ENCODE data around the gene CXCL13. TPM values are rescaled to one million over a fixed set of nuclear protein-coding genes. Genes with fewer than 3 reads are reported as not detected.

Gene CXCL13
- total and polyA plus RNA-seq, 2 experiments from 2014 or later, result not detected

DNA sequence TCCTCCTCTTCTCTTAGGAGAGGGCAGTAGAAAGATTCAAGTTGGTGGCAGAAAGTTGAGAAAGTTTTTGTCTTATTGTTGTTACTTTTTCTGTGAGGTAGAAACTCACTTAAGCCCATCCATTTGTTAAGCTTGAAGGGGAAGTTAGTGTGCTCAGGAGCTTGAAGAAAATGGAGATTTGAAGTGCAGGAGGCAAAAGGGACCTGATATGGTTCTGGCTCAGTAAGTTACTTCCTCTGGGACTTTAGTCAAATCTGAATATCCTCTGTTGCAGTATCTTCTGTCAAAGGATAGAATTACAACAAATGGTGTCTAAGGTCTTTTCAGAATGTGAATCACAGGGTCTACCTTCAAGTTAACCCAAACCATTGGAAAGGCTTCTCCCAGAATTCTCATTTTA lies 46.2 kb downstream of the CXCL13 start (continued):
- TF ChIP-seq CREB1 (CRISPR knock-in tag; IDR thresholded peaks at IDR 0.05; ENCODE audit: low read depth), result no peak
- TF ChIP-seq, protein P1, sequence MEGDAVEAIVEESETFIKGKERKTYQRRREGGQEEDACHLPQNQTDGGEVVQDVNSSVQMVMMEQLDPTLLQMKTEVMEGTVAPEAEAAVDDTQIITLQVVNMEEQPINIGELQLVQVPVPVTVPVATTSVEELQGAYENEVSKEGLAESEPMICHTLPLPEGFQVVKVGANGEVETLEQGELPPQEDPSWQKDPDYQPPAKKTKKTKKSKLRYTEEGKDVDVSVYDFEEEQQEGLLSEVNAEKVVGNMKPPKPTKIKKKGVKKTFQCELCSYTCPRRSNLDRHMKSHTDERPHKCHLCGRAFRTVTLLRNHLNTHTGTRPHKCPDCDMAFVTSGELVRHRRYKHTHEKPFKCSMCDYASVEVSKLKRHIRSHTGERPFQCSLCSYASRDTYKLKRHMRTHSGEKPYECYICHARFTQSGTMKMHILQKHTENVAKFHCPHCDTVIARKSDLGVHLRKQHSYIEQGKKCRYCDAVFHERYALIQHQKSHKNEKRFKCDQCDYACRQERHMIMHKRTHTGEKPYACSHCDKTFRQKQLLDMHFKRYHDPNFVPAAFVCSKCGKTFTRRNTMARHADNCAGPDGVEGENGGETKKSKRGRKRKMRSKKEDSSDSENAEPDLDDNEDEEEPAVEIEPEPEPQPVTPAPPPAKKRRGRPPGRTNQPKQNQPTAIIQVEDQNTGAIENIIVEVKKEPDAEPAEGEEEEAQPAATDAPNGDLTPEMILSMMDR (conservative IDR thresholded peaks at IDR 0.05; ENCODE audit: low read depth in 2 of 2), result no peak
- TF ChIP-seq ZNF331 (CRISPR knock-in tag; IDR thresholded peaks at IDR 0.05; ENCODE audit: low read depth), result no peak
- TF ChIP-seq, protein P2, sequence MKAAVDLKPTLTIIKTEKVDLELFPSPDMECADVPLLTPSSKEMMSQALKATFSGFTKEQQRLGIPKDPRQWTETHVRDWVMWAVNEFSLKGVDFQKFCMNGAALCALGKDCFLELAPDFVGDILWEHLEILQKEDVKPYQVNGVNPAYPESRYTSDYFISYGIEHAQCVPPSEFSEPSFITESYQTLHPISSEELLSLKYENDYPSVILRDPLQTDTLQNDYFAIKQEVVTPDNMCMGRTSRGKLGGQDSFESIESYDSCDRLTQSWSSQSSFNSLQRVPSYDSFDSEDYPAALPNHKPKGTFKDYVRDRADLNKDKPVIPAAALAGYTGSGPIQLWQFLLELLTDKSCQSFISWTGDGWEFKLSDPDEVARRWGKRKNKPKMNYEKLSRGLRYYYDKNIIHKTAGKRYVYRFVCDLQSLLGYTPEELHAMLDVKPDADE (IDR thresholded peaks at IDR 0.05), result no peak
- no peak for TF ChIP-seq STAT1 (IDR thresholded peaks at IDR 0.05; ENCODE audit: unreplicated experiment)
- TF ChIP-seq EZH2 (IDR thresholded peaks at IDR 0.05; ENCODE audit: low read depth, unreplicated experiment), result no peak

DNA sequence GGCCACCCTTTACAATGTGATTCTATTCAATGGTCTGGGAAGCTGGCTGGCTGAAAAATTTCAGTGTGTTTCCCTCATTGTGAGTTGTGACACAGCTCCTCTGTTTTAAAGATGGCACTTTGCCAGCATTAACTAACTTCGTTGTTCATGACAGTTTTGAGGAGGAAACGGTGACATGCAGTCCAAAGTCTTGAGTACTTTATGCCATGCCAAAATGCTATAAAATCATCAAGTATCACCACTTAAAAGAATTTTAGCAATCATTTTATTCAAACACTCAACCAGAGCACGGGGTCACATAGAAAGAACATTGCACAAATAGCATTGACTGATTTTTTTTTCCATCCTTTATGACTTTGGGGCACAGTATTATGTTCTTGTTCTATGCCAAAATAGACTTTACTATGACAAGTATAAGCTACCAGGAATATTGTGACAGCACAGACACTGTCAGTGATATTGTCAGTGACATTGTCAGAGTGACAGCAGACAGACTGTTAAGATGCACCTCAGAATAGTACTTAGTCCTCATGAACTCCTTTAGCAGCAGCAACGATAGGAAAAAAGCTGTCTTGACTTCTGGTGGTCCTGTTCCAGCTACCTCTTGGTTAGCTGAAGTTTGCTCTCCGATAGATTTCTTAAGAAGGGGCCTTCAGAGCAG lies 46.7 kb downstream of the CXCL13 start:
- Histone ChIP-seq H3K79me2 (replicated peaks; ENCODE audit: insufficient read depth) (no peaks in the 10 kb centered on the region), H3K4me3 (no peak overlapping the region), H3K36me3 (ENCODE audit: insufficient read depth) (no peaks in the 10 kb centered on the region), H3K4me2 (no peak overlapping the region), H3K4me1 (ENCODE audit: insufficient read depth) (peaks cover 4% of the 10 kb centered on the region; the same call in 1 of the 2 replicates), H3K9me2 (ENCODE audit: insufficient read depth) (peaks cover 13% of the 10 kb centered on the region; the same call in 1 of the 2 replicates), H3K27ac (ENCODE audit: low read depth) (no peak overlapping the region), H3F3A (replicated peaks; ENCODE audit: low read depth) (no peaks in the 10 kb centered on the region), H3K27me3 (ENCODE audit: insufficient read depth) (no peaks in the 10 kb centered on the region), H2AFZ (no peak overlapping the region), H4K20me1 (replicated peaks; ENCODE audit: insufficient read depth) (no peaks in the 10 kb centered on the region)
- peaks cover 8% of the 10 kb centered on the region for H3K27me3 Mint-ChIP-seq (ENCODE audit: insufficient read depth, low read depth, poor library complexity)
- ATAC-seq (no peak), DNase-seq (ENCODE audit: low spot score) (no peak)
- peaks cover 18% of the 10 kb centered on the region for H3K4me1 Mint-ChIP-seq
- H3K27ac Mint-ChIP-seq, result no peak overlapping the region
- peaks cover 6% of the 10 kb centered on the region; the same call in 2 of the 3 replicates for H3K9me3 Mint-ChIP-seq
- TF ChIP-seq, protein P1 (conservative IDR thresholded peaks at IDR 0.05; ENCODE audit: low read depth in 2 of 2), result no peak
- no peak for TF ChIP-seq EZH2 (IDR thresholded peaks at IDR 0.05; ENCODE audit: low read depth, unreplicated experiment)
- TF ChIP-seq POLR2AphosphoS5 (IDR thresholded peaks at IDR 0.05; ENCODE audit: low read depth), result no peak
- no peak for TF ChIP-seq CREB1 (CRISPR knock-in tag; IDR thresholded peaks at IDR 0.05; ENCODE audit: low read depth)
- TF ChIP-seq STAT1 (IDR thresholded peaks at IDR 0.05; ENCODE audit: unreplicated experiment), result no peak
- no peak for TF ChIP-seq ZNF114 (CRISPR knock-in tag; IDR thresholded peaks at IDR 0.05)
- TF ChIP-seq ZNF331 (CRISPR knock-in tag; IDR thresholded peaks at IDR 0.05; ENCODE audit: low read depth), result no peak
- TF ChIP-seq, protein P2 (IDR thresholded peaks at IDR 0.05), result no peak
- 0 out of 3 replicates have a peak, but pooled peaks cover 5% of the 10 kb centered on the region for H3K36me3 Mint-ChIP-seq (ENCODE audit: low read depth)
- H3K4me3 Mint-ChIP-seq, result no peak overlapping the region
